ENCODE results near the gene HMOX2.

- TF ChIP-seq POLR2A (IDR thresholded peaks at IDR 0.05), result no peak
- no peak for TF ChIP-seq CTCF (IDR thresholded peaks at IDR 0.05)
Observed at GRCh38 chr16:4505356-4506147, 29.4 kb downstream of the HMOX2 start.
